Measurements from ENCODE around the gene ZGRF1.
A peak's percentile ranks its signal among the peaks of the same experiment; 100 is the strongest.
"Not testable (repeated sequence)": the region's sequence is repeated elsewhere in the genome, so short reads cannot be mapped to it uniquely, and the experiment has no call there.

Gene ZGRF1

DNA sequence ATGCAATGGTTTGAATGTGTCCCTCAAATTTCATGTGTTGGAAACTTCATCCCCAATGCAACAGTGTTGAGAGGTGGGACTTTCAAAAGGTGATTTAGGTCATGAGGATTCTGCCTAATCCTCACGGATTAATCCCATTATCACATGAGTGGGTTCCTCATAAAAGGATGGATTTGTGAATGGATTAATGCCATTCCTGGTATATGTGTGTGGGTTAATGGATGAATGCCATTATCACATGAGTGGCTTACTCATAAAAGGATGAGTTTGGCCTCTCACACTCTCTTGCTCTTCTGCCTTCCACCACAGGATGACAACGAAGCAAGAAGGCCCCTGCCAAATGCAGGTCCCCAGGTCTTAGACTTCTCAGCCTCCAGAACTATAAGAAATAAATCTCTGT, 90.2 kb downstream of the ZGRF1 start:
- DNase-seq, result no peak

- DNase-seq, result no peak
Observed at GRCh38 chr4:112545346-112545745, 91.4 kb downstream of the ZGRF1 start.

DNA sequence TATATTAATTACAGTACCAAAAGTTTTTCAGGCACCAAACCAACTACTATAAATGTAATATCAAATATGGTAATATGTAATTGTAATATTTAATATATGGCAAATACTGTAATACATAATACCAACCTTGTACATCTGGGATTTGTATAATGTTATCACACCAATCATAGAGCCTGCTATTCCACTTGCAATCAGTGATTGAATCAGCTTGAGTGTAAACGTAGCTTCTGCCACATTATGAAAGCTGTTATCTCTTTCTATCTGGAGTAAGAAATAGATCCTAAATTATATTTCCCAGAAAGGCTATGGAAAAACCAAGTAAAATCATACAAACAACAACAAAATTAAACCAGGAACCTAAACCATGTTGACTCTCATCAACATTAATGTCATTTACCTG, 96.0 kb downstream of the ZGRF1 start:
- DNase-seq, result no peak

- no peak for DNase-seq
Observed at GRCh38 chr4:112536123-112536522, 100.6 kb downstream of the ZGRF1 start.

DNA sequence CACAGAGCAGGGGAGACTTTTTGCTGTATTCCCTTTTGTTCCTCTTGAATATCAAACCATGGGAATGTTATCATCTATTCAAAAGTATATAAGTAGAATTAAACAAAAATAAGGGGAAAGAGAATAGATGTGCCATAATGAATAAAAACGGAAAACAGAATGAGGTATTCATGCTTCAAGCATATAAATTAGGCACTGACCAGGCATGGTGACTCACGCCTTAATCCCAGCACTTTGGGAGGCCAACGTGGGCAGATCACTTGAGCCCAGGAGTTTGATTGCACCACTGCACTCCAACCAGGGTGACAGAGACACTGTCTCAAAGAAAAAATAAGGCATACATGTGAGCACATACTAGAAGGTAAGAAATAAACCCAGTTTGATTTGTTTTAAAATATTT, 104.4 kb downstream of the ZGRF1 start:
- DNase-seq, result no peak

GRCh38 chr4:112531146-112531545, 105.6 kb downstream of the ZGRF1 start:
- no peak for DNase-seq

DNA sequence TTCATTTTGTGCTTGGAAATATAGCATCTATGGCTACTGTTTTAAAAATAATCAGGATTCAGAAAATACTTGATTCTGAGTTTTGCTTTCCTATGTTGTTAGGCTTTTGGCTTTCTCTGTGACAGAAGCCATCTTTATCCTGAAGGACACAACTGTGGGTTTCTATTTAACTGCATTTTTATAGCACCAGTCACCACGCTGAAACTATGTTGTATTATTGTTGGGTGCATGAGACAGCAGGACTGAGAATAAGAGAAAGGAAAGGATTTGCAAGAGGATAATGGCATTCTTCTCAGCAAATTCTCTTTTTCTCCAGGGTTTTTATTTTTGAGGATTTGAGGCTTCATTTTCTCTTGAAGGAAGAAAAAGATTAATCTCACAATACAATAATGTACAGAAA, 110.6 kb downstream of the ZGRF1 start:
- DNase-seq, result no peak

- no peak for DNase-seq
Observed at GRCh38 chr4:112523764-112524505, 112.8 kb downstream of the ZGRF1 start.

DNA sequence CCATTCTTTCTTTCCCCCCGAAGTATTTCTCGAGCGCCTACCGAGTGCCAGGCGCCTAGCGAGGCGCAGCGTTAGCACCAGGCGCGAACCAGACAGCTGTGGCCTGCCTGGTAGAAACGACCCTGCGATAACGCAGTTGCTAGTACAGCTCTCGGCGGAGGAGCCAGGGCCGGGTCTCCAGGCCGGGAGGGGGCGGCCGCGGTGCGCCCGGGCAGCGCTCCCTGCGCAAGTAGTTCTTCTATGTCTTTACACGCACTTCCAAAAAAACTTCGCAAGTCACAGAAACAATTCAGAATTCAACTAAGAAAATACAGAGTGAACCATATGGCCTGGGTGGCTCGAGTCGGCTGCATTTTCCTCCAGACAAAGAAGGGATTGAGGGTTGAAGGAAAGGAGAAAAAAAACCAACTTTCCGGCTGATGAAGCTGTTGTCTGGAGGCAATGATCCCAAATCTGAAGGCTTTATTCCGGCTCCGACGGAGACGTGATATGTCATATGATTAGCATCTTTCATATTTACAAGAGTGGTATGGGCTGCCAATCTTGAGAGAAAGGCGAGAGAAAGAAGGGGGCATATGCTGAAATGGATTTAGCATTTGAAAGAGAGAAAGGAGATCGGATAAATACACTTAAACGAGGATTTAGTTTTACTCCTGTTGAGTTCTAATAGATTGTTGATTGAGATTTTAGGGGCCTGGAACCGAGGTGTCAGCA, 113.5 kb downstream of the ZGRF1 start:
- DNase-seq, result no peak

- not testable (repeated sequence) for DNase-seq
Observed at GRCh38 chr4:112522431-112522830, 114.3 kb downstream of the ZGRF1 start.

DNA sequence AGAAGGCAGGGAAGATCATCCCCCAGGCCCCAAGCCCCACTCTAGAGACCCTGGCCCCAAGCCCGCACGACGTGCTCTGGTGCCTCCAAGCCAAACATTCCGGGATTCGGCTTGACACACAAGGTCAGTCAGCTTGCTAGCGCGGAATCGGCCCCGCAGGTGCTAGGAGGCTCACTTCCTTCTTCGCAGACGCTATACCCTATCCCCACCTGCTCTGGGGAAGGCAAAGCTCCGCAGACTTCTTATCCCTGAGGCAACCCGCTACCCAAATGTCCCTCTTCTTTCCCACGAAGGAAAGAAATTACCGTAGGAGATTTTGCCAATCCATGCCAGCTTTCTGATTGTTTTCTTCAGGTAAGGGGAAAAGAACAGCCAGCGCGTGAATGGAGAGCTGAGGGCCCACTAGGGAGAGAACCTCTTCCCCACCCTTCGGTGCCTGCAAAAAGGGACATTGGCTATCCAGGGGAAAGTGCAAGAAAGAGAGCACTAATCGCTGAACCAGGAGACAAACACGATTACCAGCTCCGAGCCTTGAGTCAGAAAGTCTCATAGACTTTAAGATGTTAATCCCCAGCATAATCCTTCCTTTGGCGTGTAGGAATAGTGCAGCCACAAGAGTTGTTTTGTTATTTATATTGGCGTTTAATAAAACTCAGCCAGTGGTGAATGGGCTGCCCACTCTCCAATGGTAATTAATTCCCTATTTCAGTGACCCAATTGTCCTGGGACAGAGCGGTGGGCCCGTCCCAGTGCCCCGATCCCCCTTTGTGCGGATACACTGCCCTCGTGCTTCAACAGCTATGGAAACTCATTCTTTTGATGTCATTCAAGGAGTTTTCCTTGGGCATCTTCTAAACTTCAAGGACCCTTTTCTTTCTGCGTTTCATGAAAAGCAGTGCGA, 115.3 kb downstream of the ZGRF1 start:
- DNase-seq, result no peak

DNA sequence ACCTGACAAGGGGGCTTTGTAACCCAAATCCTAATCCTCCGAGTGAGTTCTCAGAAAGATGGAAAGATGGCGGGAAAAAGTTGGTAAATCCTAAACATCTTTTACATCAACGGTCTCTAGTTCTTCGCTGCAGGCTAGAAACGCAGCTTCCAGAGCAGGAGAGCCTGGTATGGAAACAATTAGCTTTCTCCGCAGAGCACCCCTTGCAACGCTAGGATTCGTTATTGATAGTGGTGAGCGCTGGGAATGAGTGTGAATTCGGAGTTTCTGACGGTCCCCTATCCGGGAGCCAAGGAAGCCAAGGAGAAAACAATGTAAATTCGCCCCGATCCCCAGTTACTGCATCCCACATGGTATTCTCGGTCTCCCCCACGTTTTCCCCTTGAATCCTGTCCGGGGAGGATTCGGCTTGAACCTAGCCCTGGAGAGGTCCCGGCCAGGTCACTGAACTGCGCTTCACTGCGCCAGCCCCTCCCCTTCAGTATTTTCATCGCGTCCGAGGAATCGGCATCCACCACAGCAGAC, 116.0 kb downstream of the ZGRF1 start:
- no peak for DNase-seq

DNA sequence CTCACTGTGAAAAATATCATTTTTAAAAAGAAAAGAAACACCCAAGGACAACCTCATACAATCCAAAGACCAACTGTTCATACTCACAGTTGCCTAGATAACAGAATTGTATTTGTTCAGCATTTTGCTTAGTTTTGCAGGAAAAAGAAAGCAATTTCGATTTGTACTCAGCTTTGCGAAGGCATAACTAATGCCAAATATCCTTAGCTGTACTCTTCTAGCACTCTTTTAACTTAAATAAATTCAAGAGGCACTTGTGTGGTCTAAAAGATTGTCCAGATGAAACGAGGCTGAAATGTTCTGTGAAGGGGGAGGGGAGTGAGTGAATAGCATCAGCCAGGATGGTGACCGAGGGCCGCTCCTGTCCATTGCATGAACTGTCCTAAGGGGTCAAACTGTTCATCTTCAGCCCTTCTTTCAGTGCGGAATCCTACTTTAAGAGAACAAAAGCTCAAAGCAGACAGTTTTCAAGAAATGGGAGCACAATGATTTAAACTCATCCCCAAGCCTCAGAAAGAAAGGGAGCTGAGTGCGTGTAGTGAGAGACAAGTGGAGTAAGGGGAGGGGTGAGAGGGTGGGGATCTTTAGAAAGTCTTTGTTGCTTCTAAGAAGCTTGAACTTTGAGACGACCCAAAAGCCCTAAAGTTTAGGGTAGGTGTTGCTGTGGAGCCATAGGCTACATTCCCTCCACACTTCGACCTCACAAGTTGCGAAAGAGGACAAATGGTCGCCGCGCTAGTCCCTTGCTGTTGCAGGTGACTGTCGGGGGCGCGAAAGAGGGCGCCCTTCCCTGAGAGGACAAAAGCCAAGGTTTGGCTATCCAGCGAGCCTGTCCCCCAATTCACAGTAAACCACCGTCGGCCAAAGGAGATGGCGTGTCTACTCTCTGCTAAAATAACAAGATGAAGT, 116.8 kb downstream of the ZGRF1 start:
- DNase-seq, result no peak

DNA sequence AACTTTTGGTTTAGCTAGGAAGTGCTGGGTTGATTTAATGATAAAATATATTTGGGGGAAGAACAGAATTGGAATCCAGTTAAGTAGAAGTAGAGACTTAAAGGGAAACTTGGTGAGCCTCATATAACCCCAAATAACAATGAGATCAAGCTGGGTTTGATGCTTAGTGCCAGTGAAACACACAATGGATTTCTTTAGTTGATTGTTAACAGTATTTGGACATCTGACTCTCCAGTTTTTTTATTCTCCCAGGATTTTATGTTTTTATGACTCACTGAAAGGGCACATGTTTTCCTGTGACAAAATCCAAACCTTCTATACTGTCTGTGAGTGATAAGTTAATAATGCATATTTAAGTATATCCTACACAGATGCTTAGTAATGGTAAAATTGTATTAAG, 118.0 kb downstream of the ZGRF1 start:
- DNase-seq, result no peak

DNA sequence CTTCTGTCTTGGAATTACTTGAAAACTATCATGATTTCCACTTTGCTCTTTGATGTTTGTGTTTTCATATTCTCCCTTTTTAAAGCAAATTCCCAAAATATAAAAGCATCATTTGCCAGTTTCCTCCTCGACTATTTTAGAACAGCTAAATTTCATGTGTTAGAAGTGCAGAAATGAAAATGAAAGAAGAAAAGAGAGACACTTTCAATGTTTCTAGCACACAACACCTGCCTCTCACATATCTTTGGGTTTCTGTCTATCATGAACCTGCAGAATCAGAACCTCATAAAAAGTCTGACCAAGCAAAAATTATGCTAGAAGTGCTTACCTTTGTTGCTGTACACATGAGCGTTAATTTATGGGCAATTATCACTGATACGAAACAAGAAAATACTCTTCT, 118.8 kb downstream of the ZGRF1 start:
- no peak for DNase-seq

- DNase-seq, result no peak
Observed at GRCh38 chr4:112517067-112517634, 119.6 kb downstream of the ZGRF1 start.

GRCh38 chr4:112516471-112517066, 120.1 kb downstream of the ZGRF1 start:
- no peak for DNase-seq

DNA sequence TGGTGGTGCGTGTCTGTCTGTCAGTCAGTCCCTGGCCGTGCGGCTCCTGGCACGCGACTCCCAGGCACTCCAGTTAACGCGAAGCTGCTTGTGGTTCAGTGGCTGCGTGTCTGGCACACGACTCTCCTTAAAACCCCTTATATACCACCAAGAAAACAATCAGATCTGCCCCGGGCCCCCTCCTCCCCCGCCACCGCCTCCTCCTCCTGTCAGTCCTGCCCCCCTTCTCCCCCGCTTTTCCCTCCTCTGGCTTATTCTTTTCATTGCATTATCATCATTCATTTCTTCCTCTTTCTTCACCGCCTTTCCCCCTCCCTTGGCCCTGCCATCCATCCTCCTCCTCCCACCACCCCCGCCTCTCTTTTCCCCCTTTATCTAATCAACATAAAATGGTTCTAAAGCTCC, 120.6 kb downstream of the ZGRF1 start, which contains the start of gene NEUROG2:
TSS of gene NEUROG2 (minus strand) at position 115 of the 405 bp plus-strand sequence. CDS start 705 bp downstream, outside the sequence.
- DNase-seq, result no peak

GRCh38 chr4:112515198-112516065, 121.3 kb downstream of the ZGRF1 start:
- peak; percentile 4 for DNase-seq

DNA sequence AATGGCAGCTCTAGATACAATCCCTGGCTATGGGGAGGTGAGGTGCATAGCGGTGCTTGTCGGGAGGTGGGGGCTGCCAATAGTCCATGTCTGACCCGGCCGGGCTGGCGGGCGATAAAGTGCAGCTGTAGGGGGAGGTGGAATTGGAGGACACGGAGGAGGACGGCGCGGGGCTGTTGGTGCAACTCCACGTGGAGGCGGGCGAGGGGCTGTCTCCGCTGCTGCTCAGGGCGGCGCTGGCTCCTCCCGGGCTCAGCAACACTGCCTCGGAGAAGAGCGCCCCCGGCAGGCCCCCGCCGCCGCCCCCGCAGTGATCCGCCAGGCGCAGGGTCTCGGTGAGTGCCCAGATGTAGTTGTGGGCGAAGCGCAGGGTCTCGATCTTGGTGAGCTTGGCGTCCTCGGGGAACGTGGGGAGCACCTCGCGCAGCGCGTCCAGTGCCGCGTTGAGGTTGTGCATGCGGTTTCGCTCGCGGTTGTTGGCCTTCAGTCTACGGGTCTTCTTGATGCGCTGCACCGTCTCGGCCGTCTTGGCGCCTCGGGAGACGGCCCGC, 122.0 kb downstream of the ZGRF1 start:
- DNase-seq, result no peak

All from GOT3 (cell line).